GM12878 (cell line): ENCODE results near the gene SOX9. TPM values are rescaled to one million over a fixed set of nuclear protein-coding genes. Genes with fewer than 3 reads are reported as not detected.

Experiments used
- ATAC-seq: fragments of 200-7000 bp; cut with Tn5 transposase; 3 replicates; pipeline ENCODE4 v1.9.1; 2020; ENCODE audit warnings: mild to moderate bottlenecking, moderate library complexity
- BruUV-seq: library from RNA; stranded (reverse); fragments of 400-500 nt; replicated peaks from 2 replicates; lab custom pipeline; 2021; lab: Mats Ljungman, UMichigan
- CTCF ChIA-PET: fragments of 300-600 bp; sonication (Branson Sonifier 250); formaldehyde crosslinking; extraction: SDS; loops from one replicate; lab custom pipeline; 2021; ENCODE audit warnings: inconsistent platforms; lab: Yijun Ruan, JAX
- POLR2A ChIA-PET: fragments of 350-600 bp; formaldehyde crosslinking; extraction: SDS; loops from one replicate; lab custom pipeline; 2021; ENCODE audit warnings: inconsistent platforms; lab: Charles Lee
- RAD21 ChIA-PET: fragments of 300-600 bp; sonication (Branson Sonifier 250); formaldehyde crosslinking; loops from one replicate; lab custom pipeline; 2023; ENCODE audit warnings: antibody characterized with exemption; ENCODE audit not compliant: unreplicated experiment; lab: Charles Lee
- SMC1A ChIA-PET: fragments of 300-600 bp; sonication (Branson Sonifier 250); formaldehyde crosslinking; loops from one replicate; lab custom pipeline; 2023; ENCODE audit not compliant: unreplicated experiment, uncharacterized antibody; lab: Charles Lee
- DNase-seq: peaks from one replicate; pipeline ENCODE4 v3.0.0-alpha.2; 2011; ENCODE audit warnings: low read depth, low spot score
- FAIRE-seq: peaks from 3 replicates; lab custom pipeline; 2011; peaks lifted over from hg19 to GRCh38; lab: Jason Lieb, UNC
- H2AFZ ChIP-seq: 2 replicates; pipeline ENCODE4 v1.6.0; 2011; ENCODE audit warnings: low read depth, low read length, control low read depth; ENCODE audit not compliant: control insufficient read depth
- H3K27ac ChIP-seq: 2 replicates; pipeline ENCODE4 v1.5.1; 2011; ENCODE audit warnings: control low read depth; ENCODE audit not compliant: control insufficient read depth, insufficient read depth
- H3K27me3 ChIP-seq, 2 experiments: replicated peaks in 1 of 2; 2 replicates each; pipeline versions ENCODE4 v1.6.0 to v1.6.1; 2011; ENCODE audit warnings: low read length in 1 of 2; ENCODE audit not compliant: control insufficient read depth in 2 of 2, insufficient read depth in 2 of 2
- H3K36me3 ChIP-seq, 2 experiments: 2 replicates each; pipeline ENCODE4 v1.5.1; 2011; ENCODE audit warnings: low read length in 1 of 2; ENCODE audit not compliant: control insufficient read depth in 2 of 2, insufficient read depth in 2 of 2
- H3K4me1 ChIP-seq: 2 replicates; pipeline ENCODE4 v1.6.1; 2011; ENCODE audit warnings: mild to moderate bottlenecking, low read length, moderate library complexity, mixed read lengths; ENCODE audit not compliant: control insufficient read depth, insufficient read depth
- H3K4me2 ChIP-seq: 2 replicates; pipeline ENCODE4 v1.6.0; 2011; ENCODE audit warnings: control low read depth; ENCODE audit not compliant: control insufficient read depth, insufficient read depth
- H3K4me3 ChIP-seq: fragments of 200-600 bp; sonication (generic); 2 replicates; pipeline ENCODE4 v1.5.1; 2016
- H3K79me2 ChIP-seq: 2 replicates; pipeline ENCODE4 v1.6.0; 2011; ENCODE audit warnings: low read length; ENCODE audit not compliant: control insufficient read depth, insufficient read depth
- H3K9ac ChIP-seq: 2 replicates; pipeline ENCODE4 v1.8.0; 2011; ENCODE audit warnings: low read length, control low read depth, mixed read lengths; ENCODE audit not compliant: control insufficient read depth, insufficient read depth
- H3K9me3 ChIP-seq: replicated peaks from 3 replicates; pipeline ENCODE4 v1.5.1; 2011; ENCODE audit warnings: mild to moderate bottlenecking, low read length; ENCODE audit not compliant: control insufficient read depth, insufficient read depth
- H4K20me1 ChIP-seq: 2 replicates; pipeline ENCODE4 v1.6.0; 2011; ENCODE audit not compliant: control insufficient read depth, insufficient read depth
- BACH1 ChIP-seq: fragments of 450-650 bp; IDR thresholded peaks from 2 replicates; pipeline ENCODE4 v1.6.1; 2017; ENCODE audit warnings: mild to moderate bottlenecking, borderline replicate concordance
- CBFB ChIP-seq: IDR thresholded peaks from 2 replicates; pipeline ENCODE4 v1.6.1; 2016; ENCODE audit warnings: antibody characterized with exemption, low read depth
- EP300 ChIP-seq, 2 experiments: fragments of 150-350 bp in 1 of 2; IDR thresholded peaks; 2 replicates each; pipeline ENCODE4 v1.6.1; 2011 to 2012; ENCODE audit warnings: low read depth in 2 of 2, low read length in 2 of 2, borderline replicate concordance in 1 of 2, improper control_type of control experiment in 1 of 2, inconsistent platforms in 1 of 2; ENCODE audit not compliant: control insufficient read depth in 1 of 2
- GATAD2B ChIP-seq: fragments of 450-650 bp; conservative IDR thresholded peaks from 2 replicates; pipeline ENCODE4 v1.6.1; 2017; ENCODE audit warnings: low read depth, mild to moderate bottlenecking, moderate library complexity
- HCFC1 ChIP-seq: fragments of 150-350 bp; IDR thresholded peaks from 2 replicates; pipeline ENCODE4 v1.6.1; 2014; ENCODE audit warnings: low read length
- IKZF2 ChIP-seq, 2 experiments: fragments of 450-650 bp; IDR thresholded peaks; 2 replicates each; pipeline ENCODE4 v1.6.1; 2017; ENCODE audit warnings: mild to moderate bottlenecking in 2 of 2, moderate library complexity in 2 of 2
- IRF3 ChIP-seq: fragments of 450-650 bp; IDR thresholded peaks from 2 replicates; pipeline ENCODE4 v1.6.1; 2014; ENCODE audit warnings: mild to moderate bottlenecking
- MEF2A ChIP-seq: IDR thresholded peaks from 2 replicates; pipeline ENCODE4 v1.6.1; 2011; ENCODE audit warnings: low read depth, mild to moderate bottlenecking, low read length, moderate library complexity; ENCODE audit not compliant: insufficient read depth
- MTA2 ChIP-seq: fragments of 450-650 bp; IDR thresholded peaks from 2 replicates; pipeline ENCODE4 v1.6.1; 2016; ENCODE audit warnings: low read depth, mild to moderate bottlenecking, moderate library complexity
- MYB ChIP-seq: fragments of 150-350 bp; IDR thresholded peaks from 2 replicates; pipeline ENCODE4 v1.6.1; 2014; ENCODE audit warnings: mild to moderate bottlenecking, low read depth, low read length, borderline replicate concordance
- NBN ChIP-seq: fragments of 450-650 bp; IDR thresholded peaks from 2 replicates; pipeline ENCODE4 v1.6.1; 2016
- NFXL1 ChIP-seq: fragments of 450-650 bp; IDR thresholded peaks from 2 replicates; pipeline ENCODE4 v1.6.1; 2017; ENCODE audit warnings: antibody characterized with exemption, mild to moderate bottlenecking, borderline replicate concordance
- NR2C2 ChIP-seq: IDR thresholded peaks from 2 replicates; pipeline ENCODE4 v1.6.1; 2011; ENCODE audit warnings: borderline replicate concordance, low read depth; ENCODE audit not compliant: control insufficient read depth, insufficient read length
- POLR2AphosphoS2 ChIP-seq: IDR thresholded peaks from 2 replicates; pipeline ENCODE4 v1.6.1; 2011; ENCODE audit warnings: low read depth, mild to moderate bottlenecking, low read length, improper control_type of control experiment, moderate library complexity
- RCOR1 ChIP-seq: conservative IDR thresholded peaks from 2 replicates; pipeline ENCODE4 v1.6.1; 2012; ENCODE audit warnings: low read depth, low read length, improper control_type of control experiment
- REST ChIP-seq: IDR thresholded peaks from 2 replicates; pipeline ENCODE4 v1.6.1; 2012; ENCODE audit warnings: mild to moderate bottlenecking, low read depth, low read length
- SUZ12 ChIP-seq: fragments of 200-600 bp; sonication (generic); IDR thresholded peaks from one replicate; pipeline ENCODE4 v1.6.1; 2018; ENCODE audit warnings: antibody characterized with exemption, mild to moderate bottlenecking; ENCODE audit not compliant: unreplicated experiment
- ZNF207 ChIP-seq: fragments of 450-650 bp; IDR thresholded peaks from 2 replicates; pipeline ENCODE4 v1.6.1; 2014; ENCODE audit warnings: antibody characterized with exemption, mild to moderate bottlenecking, borderline replicate concordance
- ZNF274 ChIP-seq: IDR thresholded peaks from one replicate; pipeline ENCODE4 v1.8.0; 2011; ENCODE audit not compliant: insufficient read length, insufficient read depth
- WGBS: methylation state at CpG from one replicate; pipeline ENCODE4 v1.1.6; 2016; ENCODE audit warnings: low lambda C conversion rate; ENCODE audit not compliant: insufficient replicate concordance, insufficient coverage; ENCODE audit errors: missing lambda C conversion rate; 5-methylcytosine and 5-hydroxymethylcytosine counted together
- in situ Hi-C: fragments of 300-500 bp; cut with MboI; formaldehyde crosslinking; loops from 9 replicates; pipeline ENCODE4 v1.14.3; 2018; ENCODE audit warnings: mixed read lengths
- intact Hi-C: fragments of 100-400 bp; cut with micrococcal nuclease; formaldehyde crosslinking; loops from one replicate; pipeline ENCODE4 v1.14.2; 2022; ENCODE audit not compliant: unreplicated experiment
- polyA plus RNA-seq, 11 experiments: library from polyadenylated mRNA; depleted of rRNA in 4 of 11; unstranded in 6 of 11; stranded (reverse) in 5 of 11; fragments of >200 nt; fragmentation: Nextera tagmentation in 4 of 11; fragmentation: Illumina TruSeq in 1 of 11; extraction: Ambion mirVana in 4 of 11; extraction: Trizol in 1 of 11; gene quantifications; 1 replicate in 1 of 11; 2 replicates in 10 of 11; pipeline versions ENCODE4 v1.2.1 to v1.2.3, GENCODE V29; 2011 to 2016; ENCODE audit warnings: inconsistent platforms in 2 of 11, missing spikeins in 2 of 11, low read depth in 1 of 11
- total RNA-seq, 4 experiments: library from RNA; depleted of rRNA in 3 of 4; stranded (reverse); fragments of >200 nt in 3 of 4; fragmentation: Illumina TruSeq in 1 of 4; extraction: Trizol in 1 of 4; gene quantifications; 2 replicates each; pipeline versions ENCODE4 v1.2.1 to v1.2.3, GENCODE V29; 2013 to 2021

Gene SOX9
- total and polyA plus RNA-seq, 10 of the 15 experiments (the other 5 are each of a cell fraction or from before 2014, with no cell fraction given): 1.2 to 19.0 (median 5.5) TPM

GRCh38 chr17:72121164-72122009 lies 567 bp downstream of the SOX9 start:
- H4K20me1 ChIP-seq: no peaks in the 10 kb centered on the region
- H3K9me3 ChIP-seq: no peaks in the 10 kb centered on the region
- BruUV-seq: TSS peak; percentile 73
- H3K27me3 ChIP-seq: peaks cover 9 to 17% of the 10 kb centered on the region in 2 experiments
- peaks cover 25% of the 10 kb centered on the region for H3K79me2 ChIP-seq
- FAIRE-seq: no peak
- H3K4me2 ChIP-seq: peak overlapping the region; percentile 52
- H3K4me3 ChIP-seq: peak overlapping the region; percentile 84
- no peak for DNase-seq
- intact Hi-C loops: loop anchor here (1.0 to 5.0 kb wide), 5 partner anchors 187 to 419 kb away; no protein-coding TSS in a partner anchor
- ChIA-PET SMC1A (interaction anchor here (0.6 to 3.0 kb wide), 27 partner anchors 14 to 1355 kb away, joined by 3 to 16 read pairs (median 5); no protein-coding TSS in a partner anchor), CTCF (interaction anchor here (0.7 to 4.7 kb wide), 14 partner anchors 87 to 648 kb away, joined by 3 to 27 read pairs (median 4); no protein-coding TSS in a partner anchor), POLR2A (interaction anchor here (0.5 to 1.8 kb wide), 18 partner anchors 91 to 1188 kb away, joined by 3 to 8 read pairs (median 4); no protein-coding TSS in a partner anchor), RAD21 (interaction anchor here (0.6 to 6.8 kb wide), 28 partner anchors 9 to 648 kb away, joined by 3 to 64 read pairs (median 6); no protein-coding TSS in a partner anchor)
- peak overlapping the region; percentile 44 for H2AFZ ChIP-seq
- in situ Hi-C loops: loop anchor here (10.0 kb wide), 2 partner anchors 303 to 393 kb away; no protein-coding TSS in a partner anchor
- H3K36me3 ChIP-seq: peaks cover 3 to 5% of the 10 kb centered on the region in 2 experiments; a peak in 3 of 4 replicates
- WGBS: 19% methylated on average over 62 of the region's 88 CpGs
- H3K4me1 ChIP-seq: peaks cover 5% of the 10 kb centered on the region
- no peak overlapping the region; the same call in 1 of the 2 replicates for H3K27ac ChIP-seq
- ATAC-seq: peak; percentile 62
- peak overlapping the region; percentile 64 for H3K9ac ChIP-seq
- no peak for TF ChIP-seq MEF2A
- TF ChIP-seq HCFC1: no peak
- TF ChIP-seq MYB: no peak
- peak; percentile 80 to 82; a peak in 3 of 4 replicates for TF ChIP-seq IKZF2 (IDR thresholded peaks at IDR 0.05)
- TF ChIP-seq ZNF274: no peak
- TF ChIP-seq RCOR1: no peak
- TF ChIP-seq CBFB: no peak
- no peak for TF ChIP-seq SUZ12
- peak; percentile 31; the same call in 1 of the 2 replicates for TF ChIP-seq GATAD2B
- TF ChIP-seq EP300 (IDR thresholded peaks at IDR 0.05; ENCODE audit: borderline replicate concordance in 1 of 2, control insufficient read depth in 1 of 2, low read depth in 2 of 2, low read length in 2 of 2): no peak
- TF ChIP-seq NR2C2: no peak
- no peak for TF ChIP-seq NBN
- TF ChIP-seq REST: no peak
- no peak for TF ChIP-seq POLR2AphosphoS2
- TF ChIP-seq BACH1: peak; percentile 9; the same call in 1 of the 2 replicates
- TF ChIP-seq ZNF207: no peak
- no peak for TF ChIP-seq NFXL1
- no peak for TF ChIP-seq IRF3
- 0 out of 2 replicates have a peak, but pooled peaks have one; percentile 22 for TF ChIP-seq MTA2
